Measurements from ENCODE around the gene SYCP2L. TPM values are rescaled to one million over a fixed set of nuclear protein-coding genes. Genes with fewer than 3 reads are reported as not detected.
A peak's percentile ranks its signal among the peaks of the same experiment; 100 is the strongest.

SYCP2L gene
- total and polyA plus RNA-seq, 9 of the 15 experiments (the other 6 are each of a cell fraction or from before 2014, with no cell fraction given) = 12.4 to 46.9 (median 22.0) TPM

DNA sequence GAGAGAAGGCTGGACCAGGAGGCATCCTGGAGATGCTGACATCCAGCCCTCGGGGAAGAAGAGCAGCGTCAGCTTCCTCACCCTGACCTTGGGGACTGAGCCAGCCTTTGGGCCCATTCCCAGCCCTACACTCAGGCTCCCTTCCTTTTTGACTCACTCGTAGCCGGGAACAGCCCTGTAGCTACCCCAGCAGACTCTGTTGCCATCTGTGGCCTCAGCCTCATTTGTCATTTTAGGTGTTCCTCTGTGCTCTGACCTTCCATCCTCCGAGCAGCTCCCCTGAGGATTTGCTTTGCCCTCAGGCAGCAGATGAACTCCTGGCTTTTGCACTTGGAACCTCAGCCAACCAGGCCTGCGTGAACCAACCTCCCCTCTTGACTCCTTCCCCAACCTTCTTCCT, 89.7 kb downstream of the SYCP2L start (continued):
- TF ChIP-seq, protein P1, sequence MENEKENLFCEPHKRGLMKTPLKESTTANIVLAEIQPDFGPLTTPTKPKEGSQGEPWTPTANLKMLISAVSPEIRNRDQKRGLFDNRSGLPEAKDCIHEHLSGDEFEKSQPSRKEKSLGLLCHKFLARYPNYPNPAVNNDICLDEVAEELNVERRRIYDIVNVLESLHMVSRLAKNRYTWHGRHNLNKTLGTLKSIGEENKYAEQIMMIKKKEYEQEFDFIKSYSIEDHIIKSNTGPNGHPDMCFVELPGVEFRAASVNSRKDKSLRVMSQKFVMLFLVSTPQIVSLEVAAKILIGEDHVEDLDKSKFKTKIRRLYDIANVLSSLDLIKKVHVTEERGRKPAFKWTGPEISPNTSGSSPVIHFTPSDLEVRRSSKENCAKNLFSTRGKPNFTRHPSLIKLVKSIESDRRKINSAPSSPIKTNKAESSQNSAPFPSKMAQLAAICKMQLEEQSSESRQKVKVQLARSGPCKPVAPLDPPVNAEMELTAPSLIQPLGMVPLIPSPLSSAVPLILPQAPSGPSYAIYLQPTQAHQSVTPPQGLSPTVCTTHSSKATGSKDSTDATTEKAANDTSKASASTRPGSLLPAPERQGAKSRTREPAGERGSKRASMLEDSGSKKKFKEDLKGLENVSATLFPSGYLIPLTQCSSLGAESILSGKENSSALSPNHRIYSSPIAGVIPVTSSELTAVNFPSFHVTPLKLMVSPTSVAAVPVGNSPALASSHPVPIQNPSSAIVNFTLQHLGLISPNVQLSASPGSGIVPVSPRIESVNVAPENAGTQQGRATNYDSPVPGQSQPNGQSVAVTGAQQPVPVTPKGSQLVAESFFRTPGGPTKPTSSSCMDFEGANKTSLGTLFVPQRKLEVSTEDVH (IDR thresholded peaks at IDR 0.05; ENCODE audit: low read depth, partially characterized antibody) = no peak

DNA sequence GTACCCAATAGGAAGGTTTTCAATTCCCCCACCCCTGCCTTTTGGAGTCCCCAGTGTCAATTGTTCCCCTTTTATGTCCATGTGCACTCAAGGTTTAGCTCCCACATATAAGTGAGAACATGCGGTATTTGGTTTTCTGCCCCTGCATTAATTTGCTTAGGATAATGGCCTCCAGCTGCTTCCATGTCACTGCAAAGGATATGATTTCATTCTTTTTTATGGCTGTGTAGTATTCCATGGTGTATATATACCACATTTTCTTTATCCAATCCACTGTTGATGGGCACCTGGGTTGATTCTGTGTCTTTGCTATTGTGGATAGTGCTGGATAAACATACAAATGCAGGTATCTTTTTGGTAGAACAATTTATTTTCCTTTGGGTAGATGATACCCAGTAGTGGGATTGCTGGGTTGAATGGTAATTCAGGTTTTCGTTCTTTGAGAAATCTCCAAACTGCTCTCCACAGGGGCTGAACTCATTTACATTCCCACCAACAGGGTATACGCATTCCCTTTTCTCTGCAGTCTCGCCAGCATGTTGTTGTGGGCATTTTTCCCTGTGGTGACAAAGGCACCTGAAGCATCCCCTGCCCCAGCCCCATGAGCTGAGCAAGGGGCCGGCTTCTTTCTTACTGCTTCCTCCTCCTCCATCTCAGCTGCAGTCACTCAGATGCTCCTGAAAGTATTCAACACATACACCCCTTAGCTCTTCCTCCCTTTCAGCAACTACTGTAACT, 90.5 kb downstream of the SYCP2L start:
- Histone ChIP-seq H3K4me3 (no peak overlapping the region), H3K4me2 (ENCODE audit: insufficient read depth, low read length) (no peak overlapping the region), H3K36me3 (ENCODE audit: control insufficient read depth, insufficient read depth, low read length) (peaks cover 19% of the 10 kb centered on the region; the same call in 2 of the 3 replicates), H3K9me3 (replicated peaks; ENCODE audit: control insufficient read depth, insufficient read depth, low read depth, low read length) (no peaks in the 10 kb centered on the region), H3K79me2 (ENCODE audit: control insufficient read depth, insufficient read depth, low read length) (no peaks in the 10 kb centered on the region), H2AFZ (ENCODE audit: low read depth, low read length) (no peak overlapping the region), H4K20me1 (replicated peaks; ENCODE audit: control insufficient read depth, insufficient read depth, low read length) (no peaks in the 10 kb centered on the region), H3K27me3 (ENCODE audit: control insufficient read depth in 2 of 2, insufficient read depth in 2 of 2, low read length in 2 of 2) (no peaks in the 10 kb centered on the region), H3K9me1 (ENCODE audit: control insufficient read depth, insufficient read depth, low read length) (no peaks in the 10 kb centered on the region), H3K4me1 (replicated peaks in 1 of 2; ENCODE audit: control insufficient read depth in 2 of 2, insufficient read depth in 2 of 2, low read length in 2 of 2) (no peaks in the 10 kb centered on the region), H3K9ac (ENCODE audit: insufficient read depth in 1 of 2, low read depth in 2 of 2, low read length in 2 of 2) (no peak overlapping the region), H3K27ac (ENCODE audit: extremely low read depth, low read depth, low read length) (no peak overlapping the region)
- DNase-seq (ENCODE audit: extremely low read depth in 1 of 4, low spot score in 3 of 4) = no peak
- POLR2A ChIA-PET = interaction anchor here (1.9 kb wide), 1 partner anchor 14 kb away, joined by 6 read pairs; no protein-coding TSS in a partner anchor
- no TSS peak for BruUV-seq (replicated peaks)
- intact Hi-C loops (cut with micrococcal nuclease) (no loop called here), in situ Hi-C loops (cut with MboI) (no loop called here)
- 84% methylated on average over 5 of the region's 5 CpGs for WGBS (ENCODE audit: insufficient coverage, low coverage, missing lambda C conversion rate)
- no peak for TF ChIP-seq TAF15 (IDR thresholded peaks at IDR 0.05; ENCODE audit: low read depth, low read length)
- peak; percentile 62 for TF ChIP-seq ZNF146 (CRISPR knock-in tag; IDR thresholded peaks at IDR 0.05; ENCODE audit: unreplicated experiment)
- ATAC-seq = no peak
- FAIRE-seq = no peak
- CTCF ChIA-PET (ENCODE audit: low intra/inter-chr PET ratio) = no interaction called here
